HFF-Myc (cell line): ENCODE measurements around the gene C10orf67.

Experiments used
- DNase-seq: peaks from one replicate; pipeline ENCODE4 v3.0.0-alpha.2; 2011; ENCODE audit warnings: low read depth; ENCODE audit errors: extremely low read depth
- H3K4me3 ChIP-seq: replicated peaks from 2 replicates; pipeline ENCODE4 v1.5.1; 2011; ENCODE audit warnings: low read depth, mild to moderate bottlenecking, control low read depth, low read length
- CTCF ChIP-seq: IDR thresholded peaks from 2 replicates; pipeline ENCODE4 v1.5.1; 2012; ENCODE audit warnings: mild to moderate bottlenecking, low read depth, low read length, control low read depth; ENCODE audit errors: missing control alignments

Gene C10orf67

GRCh38 chr10:23171232-23171876 lies 173.2 kb downstream of the C10orf67 start:
- TF ChIP-seq CTCF, result no peak
- DNase-seq, result peak; percentile 3
- no peak overlapping the region for H3K4me3 ChIP-seq

GRCh38 chr10:23158370-23158769 lies 186.2 kb downstream of the C10orf67 start:
- DNase-seq, result peak; percentile 42
- peak; percentile 83 for TF ChIP-seq CTCF
- no peak overlapping the region for H3K4me3 ChIP-seq

DNA sequence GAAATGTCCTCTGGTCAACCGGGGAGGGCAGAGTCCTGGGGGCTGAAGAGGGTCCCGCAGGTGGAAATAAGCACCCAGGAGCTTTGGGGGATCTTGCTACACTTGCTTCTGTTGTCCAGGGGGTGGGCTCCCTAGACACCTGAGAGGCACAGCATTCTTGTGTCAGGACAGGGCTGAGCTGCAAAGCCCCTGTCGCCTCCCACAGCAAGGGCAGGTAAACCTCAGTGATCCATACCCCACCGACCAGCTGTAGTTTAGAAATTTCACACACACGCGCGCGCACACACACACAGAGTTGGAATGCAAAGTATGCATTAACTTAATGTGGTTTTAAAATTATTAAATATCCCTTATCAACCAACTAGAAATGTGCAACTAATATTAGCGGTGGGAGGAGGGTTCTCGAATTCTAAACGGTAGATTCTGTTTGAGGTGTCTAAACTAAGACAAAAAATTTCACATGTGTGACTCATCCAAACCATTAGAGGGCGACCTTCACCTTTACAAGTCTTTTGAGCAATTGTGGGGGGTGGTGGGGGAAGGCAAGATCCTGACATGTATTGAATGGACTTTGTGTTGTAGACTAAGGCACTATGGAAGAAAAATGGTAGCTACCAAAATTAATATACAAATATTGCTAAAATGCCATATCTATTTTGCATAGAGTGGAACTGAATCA lies 186.8 kb downstream of the C10orf67 start:
- DNase-seq, result peak; percentile 5
- H3K4me3 ChIP-seq, result no peak overlapping the region
- TF ChIP-seq CTCF, result no peak

GRCh38 chr10:23157239-23157681 lies 187.3 kb downstream of the C10orf67 start:
- no peak overlapping the region for H3K4me3 ChIP-seq
- no peak for TF ChIP-seq CTCF
- no peak for DNase-seq

- no peak for DNase-seq
- no peak overlapping the region for H3K4me3 ChIP-seq
- TF ChIP-seq CTCF, result no peak
These were observed 188.0 kb downstream of the C10orf67 start for GRCh38 chr10:23156447-23157150.

- TF ChIP-seq CTCF, result no peak
- DNase-seq, result no peak
- no peak overlapping the region for H3K4me3 ChIP-seq
These were observed 189.4 kb downstream of the C10orf67 start for GRCh38 chr10:23155169-23155568.
